DMS153 treated with DMSO at 0.1 percent for 48 hours (cell line): ENCODE measurements around the gene TBX3.

Experiments
- DNase-seq: peaks from one replicate; lab custom pipeline; 2025; ENCODE audit not compliant: unreplicated experiment; lab: John Stamatoyannopoulos, UW

The TBX3 gene

DNA sequence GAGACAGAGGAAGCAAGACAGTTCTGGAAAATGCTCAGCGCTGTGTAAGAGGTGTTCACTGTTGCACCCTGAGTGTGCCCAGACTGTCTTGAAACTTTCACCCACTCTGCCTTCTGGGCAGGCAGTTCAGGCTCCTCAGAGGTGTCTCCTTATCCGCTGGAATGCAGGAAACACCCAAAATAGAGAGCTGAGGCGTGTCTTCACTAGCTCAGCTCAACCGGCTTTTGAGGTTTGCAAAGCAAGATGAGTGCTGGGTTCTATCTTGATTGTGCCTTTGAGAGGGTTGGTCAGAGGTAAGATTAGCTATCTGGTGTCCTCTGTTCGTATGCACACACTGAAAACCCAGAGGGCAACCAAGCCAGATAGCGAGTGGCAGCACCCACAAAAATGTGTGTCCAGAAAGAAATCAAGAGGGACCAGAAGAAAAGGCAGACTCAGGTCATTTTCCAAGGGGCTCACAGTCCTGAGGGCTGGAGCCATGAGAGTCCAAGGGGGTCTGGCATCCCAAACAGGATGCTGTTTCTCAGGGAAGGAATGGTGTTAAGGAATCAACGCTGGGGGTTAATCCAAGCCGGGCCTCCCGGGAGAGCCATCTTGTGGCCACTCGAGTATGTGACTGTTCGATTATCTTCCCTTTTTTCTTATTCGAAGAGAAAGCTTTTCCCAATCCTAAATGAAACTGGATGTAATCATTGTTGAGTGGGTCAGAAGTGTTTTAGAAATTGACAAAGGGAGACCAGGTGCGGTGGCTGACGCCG is 47.1 kb downstream of the TBX3 start:
- no peak for DNase-seq

DNA sequence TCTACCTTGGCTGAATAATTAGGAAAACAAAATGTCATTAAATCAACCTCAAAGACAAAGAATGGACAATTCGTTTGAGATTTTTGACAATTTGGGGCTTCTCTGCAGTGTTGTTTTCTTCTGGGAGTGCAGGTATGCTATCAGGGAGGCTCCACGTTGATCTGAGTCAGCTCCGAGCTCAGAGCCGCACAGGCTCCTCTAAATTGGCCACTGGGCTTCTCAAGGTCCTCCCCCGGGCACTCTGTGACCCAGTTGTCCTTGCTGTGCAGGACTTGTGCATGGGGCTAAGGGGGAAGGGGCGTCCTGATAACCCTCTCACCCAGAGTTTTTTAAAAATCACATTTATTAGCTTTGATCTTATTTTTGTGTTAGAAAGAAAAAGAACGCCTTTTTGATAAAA is 52.7 kb downstream of the TBX3 start:
- no peak for DNase-seq

DNA sequence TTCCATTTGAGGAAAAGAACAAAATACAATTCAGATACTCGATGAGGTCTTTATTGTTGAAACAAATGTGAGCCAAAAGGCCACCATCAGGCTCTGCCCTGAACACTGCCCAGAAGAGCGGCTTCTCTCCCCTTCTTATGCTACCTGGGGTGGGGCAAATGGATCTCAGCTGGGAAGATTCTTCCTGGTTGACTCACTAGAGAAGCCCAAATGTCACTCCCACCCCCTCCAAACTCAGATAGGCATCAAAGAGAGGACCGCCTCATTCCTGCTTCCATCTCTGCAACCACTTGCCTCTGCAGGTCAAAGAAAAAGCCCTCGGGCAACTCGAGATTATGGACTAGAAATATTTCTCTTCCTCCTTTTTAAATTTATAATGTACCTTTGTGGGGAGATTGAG is 55.8 kb downstream of the TBX3 start:
- DNase-seq = no peak

DNA sequence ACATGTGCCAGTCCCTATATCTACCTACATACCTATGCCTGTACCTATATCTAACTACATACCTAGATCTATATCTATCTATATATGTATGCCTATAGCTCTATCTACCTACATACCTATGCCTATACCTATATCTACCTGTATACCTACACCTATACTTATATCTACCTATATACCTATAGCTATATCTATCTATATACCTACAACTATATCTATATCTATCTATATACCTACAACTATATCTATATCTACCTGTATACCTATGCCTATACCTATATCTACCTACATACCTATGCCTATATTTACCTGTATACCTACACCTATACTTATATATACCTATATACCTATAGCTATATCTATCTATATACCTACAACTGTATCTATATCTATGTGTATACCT is 56.6 kb downstream of the TBX3 start:
- DNase-seq = no peak

DNA sequence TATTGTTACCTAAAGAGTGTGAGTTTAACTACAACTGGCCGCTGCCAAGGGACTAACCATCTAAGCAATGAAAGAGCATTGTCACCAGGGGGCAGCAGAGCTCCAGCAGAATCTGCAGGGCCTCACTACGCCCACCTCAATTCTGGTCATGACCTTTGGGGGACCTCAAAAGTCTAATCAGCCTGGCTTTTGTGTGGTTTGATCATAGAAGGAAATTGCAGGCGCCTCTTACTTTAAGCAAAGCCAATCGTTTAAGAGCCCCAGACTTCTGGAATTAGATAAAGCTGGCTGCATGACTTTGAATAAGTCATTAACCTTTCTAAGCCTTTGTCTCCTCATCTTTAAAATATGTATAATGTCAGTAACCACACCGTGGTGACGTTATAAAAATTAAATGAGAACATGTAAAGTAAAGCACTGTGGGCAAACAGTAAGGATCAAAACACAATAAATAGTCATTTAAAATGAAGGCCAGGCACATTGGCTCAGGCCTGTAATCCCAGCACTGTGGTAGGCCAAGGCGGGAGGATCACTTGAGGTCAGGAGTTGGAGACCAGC is 58.6 kb downstream of the TBX3 start:
- peak; percentile 47 for DNase-seq

DNA sequence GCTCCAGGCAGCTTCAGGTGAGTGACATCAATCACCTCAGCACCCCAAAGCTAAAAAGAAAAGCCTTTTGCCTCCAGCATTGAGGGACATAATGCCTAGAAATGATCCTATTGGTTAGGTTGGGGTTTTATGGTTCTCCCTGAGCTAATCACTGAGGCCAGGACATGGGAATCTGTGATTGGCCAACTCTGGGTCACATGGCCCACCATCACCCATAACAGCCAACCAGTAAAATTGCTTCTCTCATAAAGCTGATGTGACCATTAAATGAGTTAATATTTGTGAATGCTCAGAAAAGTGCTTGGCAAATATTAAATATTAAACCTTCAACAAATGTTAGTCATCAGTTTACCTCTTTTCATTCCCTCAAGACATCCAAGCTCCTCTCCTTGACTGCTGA is 60.2 kb downstream of the TBX3 start:
- DNase-seq = no peak
